HuH-7 (cell line): Measurements from ENCODE around the gene SELE.

Experiments
- DNase-seq: peaks from one replicate; pipeline ENCODE4 v3.0.0; 2011; ENCODE audit warnings: low spot score

The SELE gene

DNA sequence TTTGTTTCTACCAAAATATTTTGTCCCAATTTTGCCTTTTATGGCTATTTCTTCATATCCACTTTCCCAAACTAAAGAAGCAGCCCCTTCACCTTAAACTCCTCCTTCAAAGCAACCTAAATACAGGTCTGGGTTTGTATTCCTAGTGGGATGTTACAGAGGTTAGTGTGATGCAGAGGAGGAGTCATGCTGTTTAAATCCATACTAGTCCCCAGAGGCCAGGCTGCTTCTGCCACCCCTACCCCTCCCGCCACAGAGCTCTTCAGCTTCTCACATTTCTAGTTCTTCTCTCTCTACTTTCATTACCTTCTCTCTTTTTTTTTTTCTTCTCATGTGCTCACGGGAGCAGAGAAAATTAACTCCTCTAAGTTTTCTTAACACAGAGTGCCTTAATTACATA, 51.8 kb downstream of the SELE start:
- no peak for DNase-seq

DNA sequence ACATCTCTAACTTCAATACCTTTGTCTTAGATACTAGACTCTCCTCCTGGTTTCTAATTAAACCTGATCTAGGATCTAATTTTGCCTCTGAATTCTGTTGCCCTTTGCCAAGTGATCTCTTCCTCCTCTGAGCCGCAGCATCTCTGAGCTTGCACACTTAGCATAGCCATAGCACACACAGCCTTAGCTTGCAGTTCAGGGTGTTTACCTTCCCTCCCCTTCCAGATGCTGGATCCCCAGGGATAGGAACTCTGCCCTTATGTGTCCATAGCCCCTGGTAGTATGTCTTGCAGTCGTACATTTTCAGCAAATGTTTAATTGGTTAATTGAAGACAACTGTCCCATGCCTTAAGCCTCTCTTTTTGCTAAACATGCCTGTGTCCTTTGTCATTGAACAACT, 52.7 kb downstream of the SELE start:
- DNase-seq = no peak

DNA sequence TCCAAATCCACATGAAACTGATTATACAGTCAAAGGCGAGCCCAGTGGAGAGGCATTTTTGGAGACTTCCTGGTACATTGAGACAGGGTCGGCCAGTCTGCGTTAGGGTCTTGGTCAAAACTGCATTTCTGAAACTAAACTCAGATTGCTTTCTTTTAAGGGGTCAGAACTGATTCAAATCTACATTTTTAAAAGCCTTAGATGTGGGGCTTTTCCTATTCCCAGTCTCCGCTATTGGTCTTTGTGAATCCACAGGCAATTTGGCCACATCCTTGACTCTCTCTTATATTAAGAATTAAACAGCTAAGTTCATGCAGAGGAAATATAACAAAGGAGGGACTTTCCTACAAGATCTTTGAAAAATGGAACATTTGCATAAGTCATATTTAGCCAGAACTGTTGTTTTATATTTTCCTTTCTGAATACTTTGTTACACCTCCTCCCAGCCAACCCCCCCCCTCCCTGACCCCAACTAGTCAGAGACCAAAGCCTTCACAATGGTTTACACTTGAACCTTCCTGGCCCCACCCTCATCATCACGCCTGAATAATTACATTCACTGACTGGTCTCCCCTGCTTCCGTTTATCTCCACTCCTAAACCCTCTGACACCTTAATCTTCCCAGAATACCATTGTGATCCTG, 53.4 kb downstream of the SELE start:
- DNase-seq = no peak

DNA sequence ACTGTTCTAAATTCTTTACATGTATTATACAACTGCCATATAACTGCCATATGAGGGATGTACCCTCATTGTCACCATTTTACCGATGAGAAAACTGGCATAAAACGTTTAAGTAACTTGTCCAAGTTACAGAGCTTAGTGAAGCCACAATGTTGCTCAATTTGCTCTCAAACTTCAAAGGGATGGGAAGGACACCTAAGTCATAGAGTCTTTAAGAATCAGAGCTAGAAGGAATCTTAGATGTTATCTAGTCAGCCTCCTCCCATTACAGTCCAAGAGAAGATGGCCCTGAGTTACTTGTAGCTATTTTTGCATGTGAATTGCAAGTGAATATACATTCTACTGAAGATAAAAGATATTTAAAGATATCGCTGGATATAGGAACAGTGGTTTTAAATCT, 54.2 kb downstream of the SELE start:
- DNase-seq = no peak

DNA sequence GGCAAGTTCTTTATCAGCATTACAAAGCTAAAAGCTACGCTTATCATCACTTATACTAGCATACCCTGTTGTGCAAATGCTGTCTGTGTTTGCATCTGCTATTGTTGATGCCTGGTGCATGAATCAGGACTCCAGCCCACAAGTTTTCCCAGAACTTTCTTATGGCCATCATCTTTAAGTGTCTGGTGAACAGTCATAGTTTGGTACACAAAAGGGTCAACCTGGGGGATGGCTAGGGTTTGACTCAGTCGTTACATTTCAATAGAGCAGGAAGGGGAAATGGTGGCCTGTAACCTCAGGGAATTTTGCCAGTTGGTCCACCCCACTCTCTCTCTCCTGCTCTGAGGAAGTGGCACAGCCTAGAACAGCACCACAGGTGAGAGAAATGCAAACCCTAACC, 57.9 kb downstream of the SELE start:
- no peak for DNase-seq
